WERI-Rb-1 (cell line): ENCODE data around the gene HOXA7.
A peak's percentile ranks its signal among the peaks of the same experiment; 100 is the strongest.

ENCODE experiments used
- DNase-seq: peaks from one replicate; pipeline ENCODE4 v3.0.0-alpha.2; 2020
- H3K27ac ChIP-seq: fragments of 250-450 bp; sonication (Bioruptor Pico); 2 replicates; pipeline ENCODE4 v1.5.1; 2020; ENCODE audit warnings: mild to moderate bottlenecking, moderate library complexity
- H3K27me3 ChIP-seq: fragments of 250-450 bp; sonication (Bioruptor Pico); 2 replicates; pipeline ENCODE4 v1.5.1; 2021; ENCODE audit warnings: mild to moderate bottlenecking, low read depth, moderate library complexity; ENCODE audit not compliant: insufficient read depth, severe bottlenecking
- H3K36me3 ChIP-seq: fragments of 250-450 bp; sonication (Bioruptor Pico); 2 replicates; pipeline ENCODE4 v1.5.1; 2020; ENCODE audit warnings: mild to moderate bottlenecking, moderate library complexity
- H3K4me3 ChIP-seq: 2 replicates; pipeline ENCODE4 v1.5.1; 2011; ENCODE audit warnings: low read depth, mild to moderate bottlenecking, control low read depth, low read length
- H3K9me3 ChIP-seq: fragments of 250-450 bp; sonication (Bioruptor Pico); 2 replicates; pipeline ENCODE4 v1.5.1; 2021; ENCODE audit warnings: mild to moderate bottlenecking, moderate library complexity; ENCODE audit not compliant: severe bottlenecking
- CTCF ChIP-seq: IDR thresholded peaks from 2 replicates; pipeline ENCODE4 v1.5.1; 2011; ENCODE audit warnings: low read depth, mild to moderate bottlenecking, control low read depth, inconsistent platforms, low read length

Gene HOXA7

GRCh38 chr7:27130540-27131389, 25.7 kb downstream of the HOXA7 start, which contains the start of gene HOXA4:
TSS of gene HOXA4 (minus strand) at chr7:27130757. CDS start at chr7:27130733, 24 bp downstream.
- Histone ChIP-seq H3K36me3 (no peaks in the 10 kb centered on the region), H3K4me3 (peak within 1 kb of the TSS; percentile 46), H3K27ac (peak within 1 kb of the TSS; percentile 82), H3K27me3 (peaks cover 40% of the 10 kb centered on the region), H3K9me3 (no peaks in the 10 kb centered on the region)
- peak; percentile 91 for DNase-seq
- TF ChIP-seq CTCF: no peak

GRCh38 chr7:27129729-27130539, 26.5 kb downstream of the HOXA7 start:
- H3K4me3 ChIP-seq: peak overlapping the region; percentile 46
- H3K27me3 ChIP-seq: peaks cover 42% of the 10 kb centered on the region
- DNase-seq: peak; percentile 33
- TF ChIP-seq CTCF: no peak
- no peaks in the 10 kb centered on the region for H3K36me3 ChIP-seq
- H3K27ac ChIP-seq: peak overlapping the region; percentile 82
- H3K9me3 ChIP-seq: no peaks in the 10 kb centered on the region

- DNase-seq: no peak
- Histone ChIP-seq H3K27ac (no peak overlapping the region), H3K4me3 (no peak overlapping the region), H3K36me3 (no peaks in the 10 kb centered on the region), H3K9me3 (no peaks in the 10 kb centered on the region), H3K27me3 (peaks cover 42% of the 10 kb centered on the region)
- no peak for TF ChIP-seq CTCF
Observed at GRCh38 chr7:27128776-27129728, 27.4 kb downstream of the HOXA7 start.

- H3K4me3 ChIP-seq: no peak overlapping the region
- H3K36me3 ChIP-seq: no peaks in the 10 kb centered on the region
- H3K27ac ChIP-seq: no peak overlapping the region
- no peaks in the 10 kb centered on the region for H3K9me3 ChIP-seq
- DNase-seq: no peak
- no peak for TF ChIP-seq CTCF
- H3K27me3 ChIP-seq: peaks cover 48% of the 10 kb centered on the region
Observed at GRCh38 chr7:27128034-27128433, 28.4 kb downstream of the HOXA7 start.

GRCh38 chr7:27126596-27127327, 29.7 kb downstream of the HOXA7 start:
- no peak for TF ChIP-seq CTCF
- DNase-seq: no peak
- Histone ChIP-seq H3K9me3 (no peaks in the 10 kb centered on the region), H3K27ac (no peak overlapping the region), H3K4me3 (no peak overlapping the region), H3K36me3 (no peaks in the 10 kb centered on the region), H3K27me3 (peaks cover 60% of the 10 kb centered on the region)
